Prostate gland (tissue), 2 donors: ENCODE results near the gene FRMD1.

Experiments used
- CTCF ChIP-seq, 4 experiments: fragments of 200-600 bp in 2 of 4; fragments of 450-650 bp in 2 of 4; sonication (generic) in 2 of 4; IDR thresholded peaks; 1 replicate in 3 of 4; 2 replicates in 1 of 4; pipeline ENCODE4 v1.5.1; 2016 to 2019; ENCODE audit warnings: antibody characterized with exemption in 4 of 4, mild to moderate bottlenecking in 2 of 4, moderate library complexity in 2 of 4
- POLR2A ChIP-seq: fragments of 450-650 bp; IDR thresholded peaks from one replicate; pipeline ENCODE4 v1.6.1; 2016; ENCODE audit warnings: antibody characterized with exemption, mild to moderate bottlenecking
- POLR2AphosphoS5 ChIP-seq: sonication (generic); formaldehyde crosslinking; IDR thresholded peaks from one replicate; pipeline ENCODE4 v1.6.1; 2017; ENCODE audit warnings: antibody characterized with exemption

DNA sequence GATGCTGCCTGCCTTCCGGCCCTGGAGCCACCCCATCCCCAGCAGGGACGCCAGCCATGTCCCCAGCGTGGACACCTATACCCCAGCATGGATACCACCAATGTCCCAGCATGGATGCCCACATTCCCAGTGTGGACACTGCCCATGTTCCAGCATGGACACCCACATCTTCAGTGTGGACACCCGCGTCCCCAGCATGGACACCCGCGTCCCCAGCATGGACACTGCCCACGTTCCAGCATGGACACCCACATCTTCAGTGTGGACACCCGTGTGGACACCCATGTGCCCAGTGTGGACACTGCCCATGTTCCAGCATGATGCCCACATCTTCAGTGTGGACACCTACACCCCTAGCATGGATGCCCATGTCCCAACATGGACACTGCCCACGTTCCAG is 7.1 kb upstream of the FRMD1 start:
- no peak for TF ChIP-seq CTCF (IDR thresholded peaks at IDR 0.05)
- TF ChIP-seq POLR2A: no peak
- TF ChIP-seq POLR2AphosphoS5: no peak
